ENCODE data around the gene DEDD2.
"Not testable (repeated sequence)": the region's sequence is repeated elsewhere in the genome, so short reads cannot be mapped to it uniquely, and the experiment has no call there.

Gene DEDD2, protein sequence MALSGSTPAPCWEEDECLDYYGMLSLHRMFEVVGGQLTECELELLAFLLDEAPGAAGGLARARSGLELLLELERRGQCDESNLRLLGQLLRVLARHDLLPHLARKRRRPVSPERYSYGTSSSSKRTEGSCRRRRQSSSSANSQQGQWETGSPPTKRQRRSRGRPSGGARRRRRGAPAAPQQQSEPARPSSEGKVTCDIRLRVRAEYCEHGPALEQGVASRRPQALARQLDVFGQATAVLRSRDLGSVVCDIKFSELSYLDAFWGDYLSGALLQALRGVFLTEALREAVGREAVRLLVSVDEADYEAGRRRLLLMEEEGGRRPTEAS

DNA sequence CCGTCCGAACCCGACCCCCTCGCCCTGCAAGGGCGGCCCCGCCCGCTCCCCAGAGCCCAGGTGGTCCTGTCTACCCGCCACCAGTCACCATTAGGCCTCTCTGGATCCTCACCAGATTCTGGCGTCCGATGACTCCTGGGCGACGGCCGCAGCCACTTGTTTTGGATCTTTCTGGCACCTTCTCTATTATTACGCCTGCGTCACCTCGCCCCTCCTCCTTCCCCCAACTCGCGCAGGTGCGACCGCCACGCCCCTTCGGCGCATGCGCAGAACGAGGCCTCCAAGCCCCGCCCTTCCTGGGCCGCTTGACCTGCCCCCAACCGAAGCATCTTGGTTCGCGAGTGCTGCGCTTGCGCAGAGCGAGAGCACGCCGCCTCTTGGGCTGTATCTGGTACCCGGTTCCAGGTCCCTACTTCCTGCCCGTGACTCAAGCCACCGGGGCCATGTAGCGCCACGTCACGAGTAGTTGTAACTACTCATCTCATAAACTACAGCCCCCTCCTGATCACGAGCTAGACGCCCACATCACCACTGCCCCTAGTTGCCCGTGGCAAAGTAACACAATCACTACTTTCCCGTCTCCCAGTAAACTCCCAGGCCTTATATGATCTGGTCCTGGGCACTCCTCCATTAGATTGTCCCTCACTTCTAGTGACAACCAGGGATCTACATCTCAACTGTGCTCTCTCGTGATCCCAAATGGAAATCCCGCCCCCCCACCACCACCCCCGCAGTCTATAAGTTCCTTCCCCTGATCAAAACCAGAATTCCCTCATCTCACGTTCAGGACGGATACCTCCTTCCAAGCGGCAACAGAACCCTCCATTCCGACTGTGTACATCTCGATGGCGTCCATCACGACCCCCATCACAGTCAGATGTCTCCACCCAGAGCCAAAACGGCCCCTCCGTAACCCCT is at the start of gene DEDD2:
TSS of gene DEDD2 (minus strand) at position 158 of the 918 bp plus-strand sequence. CDS start 670 bp downstream, outside the sequence.
- DNase-seq (ENCODE audit: low spot score), result peak; percentile 96

DNA sequence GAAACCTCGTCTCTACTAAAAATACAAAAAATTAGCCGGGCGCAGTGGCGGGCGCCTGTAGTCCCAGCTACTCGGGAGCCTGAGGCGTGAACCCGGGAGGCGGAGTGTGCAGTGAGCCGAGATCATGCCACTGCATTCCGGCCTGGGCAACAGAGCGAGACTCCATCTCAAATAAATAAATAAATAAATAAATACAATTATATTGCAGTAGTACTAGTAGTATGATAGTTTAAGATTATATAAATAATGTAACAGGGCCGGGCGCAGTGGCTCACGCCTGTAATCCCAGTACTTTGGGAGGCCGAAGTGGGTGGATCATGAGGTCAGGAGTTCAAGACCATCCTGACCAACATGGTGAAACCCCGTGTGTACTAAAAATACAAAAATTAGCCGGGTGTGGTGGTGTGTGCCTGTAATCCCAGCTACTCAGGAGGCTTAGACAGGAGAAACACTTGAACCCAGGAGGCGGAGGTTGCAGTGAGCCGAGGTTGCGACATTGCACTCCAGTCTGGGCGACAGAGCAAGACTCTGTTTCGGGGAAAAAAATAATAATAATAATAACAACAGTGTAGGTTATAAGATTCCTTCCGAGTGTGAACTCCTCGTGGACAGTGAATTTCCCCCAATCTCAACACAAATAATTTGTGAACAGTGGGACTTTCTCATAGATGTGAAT is 49.6 kb upstream of the DEDD2 start:
- not testable (repeated sequence) for DNase-seq (ENCODE audit: low spot score)

DNA sequence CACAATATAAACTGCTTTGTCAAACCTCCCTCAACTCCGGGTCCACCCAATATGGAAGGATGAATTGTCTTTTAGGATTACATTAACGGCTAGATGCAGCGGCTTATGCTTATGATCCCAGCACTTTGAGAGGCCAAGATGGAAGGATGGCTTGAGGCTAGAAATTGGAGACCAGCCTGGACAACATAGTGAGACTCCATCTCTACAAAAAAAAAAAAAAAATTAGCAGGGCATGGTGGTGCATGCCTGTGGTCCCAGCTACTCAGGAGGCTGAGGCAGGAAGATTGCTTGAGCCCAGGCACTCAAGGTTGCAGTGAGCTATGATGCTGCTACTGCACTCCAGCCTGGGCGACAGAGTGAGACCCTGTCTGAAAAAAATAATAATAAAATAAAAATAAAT is 48.6 kb upstream of the DEDD2 start:
- DNase-seq (ENCODE audit: low spot score), result not testable (repeated sequence)

DNA sequence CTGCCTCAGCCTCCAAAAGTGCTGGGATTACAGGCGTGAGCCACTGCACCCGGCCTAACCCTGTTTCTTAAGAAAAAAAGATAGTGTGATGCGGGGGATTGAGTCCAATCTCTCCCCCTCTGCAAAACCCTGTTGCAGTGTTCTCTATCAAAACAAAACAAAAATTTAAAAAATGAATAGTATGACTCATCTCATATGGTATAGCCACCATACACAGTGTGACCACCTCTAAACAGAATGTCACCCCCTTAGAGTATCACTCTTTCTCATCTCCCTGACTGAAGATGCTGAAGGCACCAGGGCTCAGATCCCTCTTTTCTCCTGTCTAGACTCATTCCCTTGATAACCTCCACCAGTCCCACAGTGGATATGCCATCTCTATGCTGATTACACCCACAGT is 44.3 kb upstream of the DEDD2 start:
- no peak for DNase-seq (ENCODE audit: low spot score)

DNA sequence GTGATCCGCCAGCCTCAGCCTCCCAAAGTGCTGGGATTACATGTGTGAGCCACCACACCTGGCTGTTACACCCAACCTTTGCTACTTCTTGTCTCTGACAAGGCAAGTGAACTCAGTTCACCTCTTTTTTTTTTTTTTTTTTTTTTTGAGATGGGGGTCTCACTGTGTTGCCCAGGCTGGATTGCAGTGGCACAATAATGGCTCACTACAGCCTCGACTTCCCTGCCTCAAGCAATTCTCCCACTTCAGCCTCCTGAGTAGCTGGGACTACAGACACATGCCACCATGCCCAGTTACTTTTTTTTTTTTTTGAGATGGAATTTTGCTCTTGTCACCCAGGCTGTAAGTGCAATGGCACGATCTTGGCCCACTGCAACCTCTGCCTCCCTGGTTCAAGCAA is 40.4 kb upstream of the DEDD2 start:
- not testable (repeated sequence) for DNase-seq (ENCODE audit: low spot score)

DNA sequence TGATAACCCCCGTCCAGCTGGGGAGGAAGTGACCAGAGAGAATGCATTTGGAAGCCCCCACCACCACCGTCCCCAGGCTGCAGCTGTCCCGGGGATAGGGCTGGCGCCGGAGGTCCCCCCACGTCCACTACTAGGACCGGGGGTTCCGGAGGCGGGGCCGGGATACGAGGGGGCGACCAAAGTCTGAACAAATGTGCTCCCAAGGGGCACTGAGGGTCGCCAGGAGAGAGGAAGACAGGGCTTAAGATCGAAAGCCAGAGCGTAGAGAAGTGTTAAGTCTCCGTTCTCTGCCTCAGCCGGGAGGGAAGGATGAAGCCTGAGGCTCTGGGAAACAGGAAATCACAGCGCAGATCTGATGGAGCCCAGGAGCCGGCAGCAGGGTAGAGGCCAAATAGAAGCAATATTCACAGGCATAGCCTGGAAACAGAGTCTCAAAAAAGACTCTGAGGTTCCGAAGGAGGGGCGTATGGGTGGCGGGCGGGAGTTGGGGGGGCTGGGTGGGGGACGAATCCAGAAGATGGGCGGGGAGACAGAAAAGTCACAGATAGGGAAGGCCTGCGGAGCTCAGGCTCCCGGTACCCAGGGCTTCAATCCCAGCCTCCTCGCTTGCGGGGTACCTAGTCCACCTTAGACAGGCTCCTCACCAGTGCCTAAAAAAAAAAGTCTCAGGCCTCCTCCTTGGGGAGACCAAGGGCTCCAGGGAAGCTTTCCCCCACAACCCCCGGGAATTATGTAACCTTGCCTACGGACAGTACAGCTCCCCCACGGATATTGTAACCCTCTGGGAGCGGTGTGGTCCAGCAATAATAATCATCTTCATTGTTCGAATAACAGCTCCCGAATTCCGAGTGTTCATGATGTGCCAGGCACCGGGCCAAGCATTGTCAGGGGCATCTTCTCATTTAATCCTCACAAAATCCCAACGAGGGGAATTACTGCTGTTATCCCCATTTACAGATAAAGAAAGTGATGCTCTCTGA is 38.6 kb upstream of the DEDD2 start:
- DNase-seq (ENCODE audit: low spot score), result peak; percentile 57

DNA sequence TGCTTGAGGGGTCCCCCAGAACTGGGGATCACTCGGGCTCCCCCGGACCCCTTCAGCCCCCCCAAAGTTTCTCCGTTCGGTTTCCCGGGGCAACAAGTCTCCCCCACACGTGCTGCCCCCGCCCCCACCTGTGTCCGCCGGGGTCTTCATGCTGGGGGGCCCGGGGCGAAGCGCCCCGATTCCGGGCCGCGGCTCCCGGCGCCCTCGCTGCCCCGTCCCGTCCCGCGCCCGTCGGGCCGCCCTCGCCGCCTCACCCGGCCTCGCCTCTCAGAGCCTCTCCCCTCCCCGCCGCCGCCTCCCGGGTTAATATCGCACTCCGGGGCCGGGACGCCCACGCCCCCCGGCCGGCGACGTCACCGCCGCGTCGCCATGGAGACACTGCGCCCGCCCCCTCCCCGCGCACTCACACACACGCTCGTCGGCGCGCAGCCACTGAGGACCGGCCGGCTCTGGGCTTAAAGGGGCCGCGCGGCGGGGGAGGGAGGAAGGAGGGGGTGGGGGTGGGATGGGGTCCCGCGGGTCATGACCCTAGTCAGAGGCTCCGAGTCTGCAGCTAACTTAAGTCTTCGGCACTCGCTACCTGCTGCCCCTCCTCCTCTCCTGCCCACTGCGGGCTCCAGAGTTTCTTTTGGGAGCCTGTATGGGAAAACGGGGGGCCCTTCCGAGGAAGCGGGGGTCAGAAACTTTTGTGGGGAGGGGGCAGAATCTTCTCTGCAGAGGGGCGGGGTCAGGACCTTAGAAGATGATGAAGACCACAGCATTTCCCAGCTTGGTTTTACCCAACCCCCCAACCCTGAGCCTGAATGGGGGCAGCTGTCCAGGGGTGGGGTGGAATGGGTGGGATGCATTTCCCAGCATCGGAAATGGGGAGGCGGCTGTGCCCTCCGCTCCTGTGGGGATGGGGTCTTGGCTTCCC is 37.6 kb upstream of the DEDD2 start, which contains the start of gene ERF:
TSS of gene ERF (minus strand) at position 279 of the 916 bp plus-strand sequence. CDS start at position 150, 129 bp downstream.
- DNase-seq (ENCODE audit: low spot score), result peak; percentile 97

DNA sequence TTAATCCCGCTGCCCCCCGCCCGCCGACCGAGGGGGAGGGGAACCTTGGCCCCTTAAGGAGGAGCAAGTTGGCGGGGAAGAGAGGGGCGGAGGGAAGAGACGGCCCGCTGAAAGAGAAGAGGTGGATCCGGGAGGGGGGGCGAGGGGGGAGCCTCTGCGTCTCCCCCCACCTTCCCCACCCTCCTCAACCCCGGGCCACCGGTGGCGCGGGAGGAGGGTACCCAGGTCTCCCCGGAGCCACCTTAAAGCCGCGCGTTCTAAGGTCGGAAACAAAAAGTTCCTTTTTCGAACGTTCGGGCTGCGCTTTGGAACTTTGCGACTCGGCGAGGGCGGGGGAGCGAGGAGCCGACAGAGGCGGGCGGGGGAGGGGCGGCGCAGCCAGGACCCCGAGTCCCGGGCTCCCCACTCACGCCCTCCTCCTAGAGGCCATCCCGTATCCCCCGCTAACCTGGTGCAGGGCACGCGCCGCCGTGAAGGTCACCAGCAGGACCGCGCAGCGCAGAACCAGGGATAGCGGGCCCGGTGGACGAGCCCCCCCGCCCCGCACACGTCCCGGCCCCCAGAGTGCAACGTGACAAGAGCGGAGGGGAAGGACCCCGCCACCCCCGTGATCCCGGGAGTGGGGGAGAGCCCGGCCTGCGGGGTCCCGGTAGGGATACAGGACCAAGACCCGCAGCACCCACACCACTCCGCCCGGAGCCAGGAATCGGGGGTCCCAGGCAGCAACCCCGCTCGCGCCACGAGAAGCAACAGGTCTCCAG is 36.8 kb upstream of the DEDD2 start:
- DNase-seq (ENCODE audit: low spot score), result peak; percentile 73

DNA sequence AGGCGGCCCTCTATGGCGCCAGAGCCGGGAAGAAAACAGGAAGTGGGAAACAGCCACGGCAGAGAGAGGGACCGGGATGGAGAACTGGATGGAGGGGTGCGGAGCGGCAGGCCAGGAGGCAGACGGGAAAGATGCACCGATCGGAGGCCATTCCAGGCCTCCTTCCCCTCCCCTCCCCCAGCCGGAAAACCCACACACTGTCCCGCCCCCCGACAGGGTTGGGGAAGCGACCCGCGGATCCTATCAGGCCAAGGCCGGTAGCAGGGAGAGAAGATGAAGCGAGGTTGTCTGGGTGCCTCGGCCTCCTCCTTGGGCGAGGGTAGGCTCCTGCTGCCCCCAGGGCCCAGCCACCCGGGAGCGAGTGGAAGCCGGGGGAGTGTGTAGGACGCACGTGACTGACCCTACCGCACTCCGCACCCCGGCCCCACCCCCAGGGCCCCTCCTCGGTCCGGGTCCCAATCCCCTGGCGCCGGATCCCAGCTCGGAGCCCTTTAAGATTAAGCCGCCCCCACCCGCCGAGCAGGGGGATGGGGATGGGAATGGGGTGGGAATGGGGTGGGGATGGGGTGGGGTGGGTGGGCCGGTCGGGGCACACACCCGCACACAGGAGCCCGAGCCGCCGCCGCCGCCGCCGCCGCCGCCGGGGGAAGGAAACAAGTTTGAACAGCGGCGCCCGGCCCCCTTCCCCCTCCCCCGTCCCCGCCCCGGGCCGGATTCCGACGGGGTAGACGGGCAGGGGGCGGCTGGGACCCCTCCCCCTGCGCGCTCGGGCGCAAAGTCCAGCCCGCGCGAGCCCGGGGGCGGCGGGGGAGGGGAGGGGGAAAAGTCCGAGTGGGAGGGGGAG is 36.0 kb upstream of the DEDD2 start:
- peak; percentile 84 for DNase-seq (ENCODE audit: low spot score)

DNA sequence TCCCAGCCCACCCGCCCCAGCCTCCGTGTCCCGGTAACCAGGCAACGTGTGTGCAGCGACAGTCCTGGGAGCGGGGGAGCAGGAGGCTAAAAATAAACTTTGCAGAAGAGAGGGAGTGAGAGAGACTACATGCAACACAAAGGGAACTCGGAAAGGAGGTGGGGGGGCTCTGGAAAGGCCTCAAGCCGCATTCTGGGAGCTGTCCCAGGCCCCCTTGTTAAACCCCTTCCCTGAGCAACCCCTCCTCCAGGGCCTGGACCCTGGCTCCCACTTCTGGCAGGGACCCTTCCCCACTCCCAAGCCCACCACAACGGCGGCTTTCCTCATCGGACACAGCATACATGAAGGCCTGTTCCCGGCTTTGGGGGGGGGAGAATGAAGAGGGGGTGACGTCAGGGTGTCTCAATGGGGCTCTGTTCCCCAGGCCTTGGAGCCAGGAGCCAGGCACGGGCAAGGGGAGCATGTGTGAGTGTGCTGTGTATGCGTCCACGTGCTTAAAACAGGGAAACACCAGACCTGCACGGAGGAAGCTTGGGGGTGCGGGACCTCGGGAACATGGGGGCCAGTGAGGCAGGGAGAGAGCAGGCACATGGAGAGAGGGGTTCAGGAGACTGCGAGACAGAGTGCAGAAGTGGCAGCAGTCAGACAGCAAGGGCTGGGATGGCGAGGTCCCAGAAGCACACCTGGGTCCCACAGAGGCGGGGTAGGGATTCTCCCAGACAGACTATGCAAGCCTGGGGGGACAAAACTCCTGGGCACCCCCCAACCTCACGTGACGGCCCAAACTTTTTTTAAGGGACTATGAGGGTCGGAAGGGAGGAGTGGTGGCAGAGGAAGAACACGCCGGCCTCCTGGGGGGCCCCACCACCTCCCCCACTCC is 35.1 kb upstream of the DEDD2 start:
- DNase-seq (ENCODE audit: low spot score), result no peak

DNA sequence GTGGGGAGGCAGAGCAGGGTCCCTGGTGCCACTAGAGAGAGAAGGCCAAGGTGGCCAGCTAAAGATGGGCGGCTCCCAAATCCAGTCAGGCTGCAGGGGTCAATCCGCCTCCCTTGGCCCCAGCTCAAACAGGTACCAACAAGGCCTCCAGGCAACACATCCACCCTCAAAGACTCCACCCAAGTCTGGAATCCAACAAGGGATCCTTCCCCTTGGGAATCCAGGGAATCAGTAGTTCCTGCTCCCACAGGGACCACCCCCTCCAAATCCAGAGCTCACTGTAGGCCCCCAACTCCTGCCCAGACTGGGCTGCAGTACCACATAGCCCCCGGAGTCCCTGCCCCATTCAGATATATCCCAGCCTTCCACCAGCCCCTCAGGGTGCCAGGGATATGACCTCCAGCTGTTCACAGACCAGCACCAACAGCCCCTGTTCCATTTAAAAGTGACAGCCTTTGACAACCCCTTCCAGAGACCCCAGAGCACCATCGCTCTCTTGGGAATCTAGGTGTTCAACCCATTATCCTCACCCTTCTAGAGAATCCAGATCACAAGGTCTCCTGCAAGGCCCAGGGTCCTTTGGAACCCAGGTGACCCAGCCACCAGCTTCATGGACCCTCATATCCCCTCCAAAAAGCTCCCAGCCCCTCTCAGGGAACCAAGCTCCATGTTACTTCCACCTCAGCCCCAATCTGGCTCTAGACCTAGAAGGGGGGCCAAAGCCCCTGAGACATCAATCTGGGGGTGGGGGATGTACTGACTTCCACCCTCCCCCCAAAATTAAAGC is 34.3 kb upstream of the DEDD2 start:
- no peak for DNase-seq (ENCODE audit: low spot score)

DNA sequence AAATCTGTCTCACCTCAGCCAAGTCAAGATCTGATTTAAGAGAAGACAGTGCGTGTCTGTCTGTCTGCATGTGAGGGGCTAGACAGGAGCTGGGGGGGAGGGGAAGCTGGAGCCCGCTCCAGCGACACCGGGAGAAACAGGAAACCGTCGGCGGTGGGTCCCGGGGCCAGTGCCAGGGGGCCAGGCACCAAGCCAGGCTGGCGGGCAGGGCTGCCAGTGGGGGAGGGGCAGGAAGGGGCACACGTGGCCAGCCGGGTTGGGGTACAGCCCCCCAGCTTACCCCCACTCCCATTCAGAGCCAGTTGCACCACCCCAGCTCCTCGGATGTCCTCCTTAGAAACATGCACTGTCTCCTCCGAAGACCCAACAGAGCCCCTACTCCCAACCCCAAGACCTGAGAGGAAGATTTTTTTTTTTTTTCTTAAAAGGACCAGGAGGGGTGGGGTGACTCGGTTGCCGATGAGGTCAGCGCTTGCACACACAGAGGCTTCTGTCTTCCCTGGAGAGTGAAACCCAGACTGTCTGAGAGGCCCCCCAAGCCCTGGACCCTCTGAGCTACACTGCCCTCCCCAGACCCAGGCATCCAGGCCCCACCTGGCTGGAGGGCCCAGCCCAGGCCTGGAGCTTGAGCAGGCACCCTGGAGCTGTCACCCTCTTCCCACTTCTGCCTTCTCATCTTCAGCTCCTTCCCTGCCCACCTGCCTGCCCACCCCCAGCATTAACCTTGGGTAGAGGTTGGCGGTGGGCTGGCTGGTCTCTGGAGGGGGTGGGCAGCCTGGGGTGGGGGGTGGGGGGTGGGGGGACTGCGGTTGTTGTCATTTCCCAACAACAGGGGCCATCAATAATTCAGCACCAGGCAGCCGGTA is 33.4 kb upstream of the DEDD2 start:
- DNase-seq (ENCODE audit: low spot score), result no peak

DNA sequence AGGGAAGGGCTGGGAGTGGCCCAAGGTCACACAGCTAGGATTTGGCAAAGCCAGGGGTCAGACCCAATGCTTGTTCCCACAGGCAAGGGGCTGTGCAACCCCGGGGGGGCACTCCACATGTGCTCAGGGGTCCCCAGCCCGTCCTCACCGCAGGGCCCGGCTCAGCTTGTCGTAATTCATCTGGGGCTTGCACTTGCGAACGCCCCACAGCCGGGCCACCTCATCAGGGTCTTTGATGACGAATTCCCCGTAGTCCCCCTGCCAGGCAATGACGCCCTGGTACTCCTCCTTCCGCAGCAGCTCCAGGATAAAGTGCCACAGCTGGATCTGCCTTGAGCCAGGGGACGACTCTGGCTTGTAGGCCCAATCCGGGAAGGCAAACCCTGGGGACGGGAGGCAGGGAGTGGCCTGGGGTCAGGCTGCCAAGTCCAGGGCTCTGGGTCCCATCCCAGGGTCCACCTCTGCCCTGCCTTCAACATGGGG is 32.7 kb upstream of the DEDD2 start:
- DNase-seq (ENCODE audit: low spot score), result no peak

DNA sequence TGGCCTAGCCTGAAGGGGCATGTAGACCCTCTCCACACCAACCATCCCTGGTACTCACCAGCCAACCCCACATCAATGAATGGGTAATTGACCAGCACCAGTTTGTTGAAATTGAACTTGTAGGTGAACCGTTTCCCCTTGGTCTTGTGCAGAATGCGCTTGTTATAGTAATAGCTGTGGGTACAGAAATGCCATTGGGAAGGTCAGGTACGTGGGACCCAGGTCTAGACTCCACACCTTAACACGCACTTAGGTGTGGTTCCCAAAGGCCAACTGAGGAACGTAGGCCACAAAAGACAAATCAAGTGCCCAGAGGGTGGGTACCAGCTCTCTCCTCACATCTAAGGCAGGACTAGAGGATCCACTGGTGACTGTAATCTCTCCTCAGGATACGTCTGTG is 32.3 kb upstream of the DEDD2 start:
- DNase-seq (ENCODE audit: low spot score), result no peak

DNA sequence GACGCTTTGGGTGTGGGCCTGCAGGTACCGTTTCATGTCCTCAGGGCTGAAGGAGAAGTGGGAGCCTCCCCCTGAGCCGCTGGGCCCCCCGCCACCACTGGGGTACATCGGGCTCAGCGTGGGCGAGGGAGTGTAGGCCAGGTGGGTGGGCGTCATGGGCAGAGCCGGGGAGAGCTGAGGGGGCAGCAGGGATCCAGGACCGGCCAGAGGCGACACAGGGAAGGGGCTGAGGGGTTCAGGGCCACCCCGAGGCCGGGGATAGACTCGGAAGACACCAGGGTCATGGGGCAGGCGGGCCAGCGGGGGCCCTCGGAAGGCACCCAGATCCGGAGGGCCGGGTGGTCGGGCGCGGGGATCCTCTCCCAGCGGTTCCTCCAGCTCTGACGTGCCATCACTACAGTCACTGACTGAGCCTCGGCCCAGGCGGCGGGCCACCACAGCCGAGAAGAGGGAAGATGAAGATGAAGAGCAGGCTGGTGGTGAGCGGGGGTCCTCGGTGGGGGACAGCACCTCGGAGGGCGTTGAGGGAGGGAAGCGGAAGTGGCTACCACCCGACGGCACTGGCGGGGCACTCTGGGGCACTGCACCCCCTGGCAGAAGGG is 31.8 kb upstream of the DEDD2 start:
- no peak for DNase-seq (ENCODE audit: low spot score)

Data from D341Med (cell line).